GM19025 (cell line): ENCODE results near the gene INTS11.

ENCODE experiments used
- ATAC-seq: cut with Tn5 transposase; IDR thresholded peaks from one replicate; pipeline ENCODE4 v1.9.1; 2021; ENCODE audit warnings: mild to moderate bottlenecking, low read depth, moderate library complexity; ENCODE audit not compliant: unreplicated experiment

The INTS11 gene

GRCh38 chr1:1358433-1359271, 34.2 kb upstream of the INTS11 start, which contains the start of gene MXRA8:
Gene MXRA8 (minus strand): TSS chr1:1358555. CDS start chr1:1358504, 51 bp downstream.
- ATAC-seq, result no peak

- ATAC-seq, result no peak
Measured at GRCh38 chr1:1357871-1358432, 33.5 kb upstream of the INTS11 start.

- ATAC-seq, result no peak
Measured at GRCh38 chr1:1356796-1357401, 32.4 kb upstream of the INTS11 start.

GRCh38 chr1:1356166-1356795, 31.8 kb upstream of the INTS11 start:
- ATAC-seq, result no peak

GRCh38 chr1:1355416-1355815, 31.0 kb upstream of the INTS11 start:
- no peak for ATAC-seq

- ATAC-seq, result no peak
Measured at GRCh38 chr1:1354271-1355247, 30.1 kb upstream of the INTS11 start.

GRCh38 chr1:1353389-1354151, 29.1 kb upstream of the INTS11 start:
- no peak for ATAC-seq

- ATAC-seq, result no peak
Measured at GRCh38 chr1:1352786-1353388, 28.4 kb upstream of the INTS11 start.

- ATAC-seq, result no peak
Measured at GRCh38 chr1:1351511-1352427, 27.3 kb upstream of the INTS11 start.

- peak; percentile 65 for ATAC-seq
Measured at GRCh38 chr1:1349256-1350012, 25.0 kb upstream of the INTS11 start, which contains the start of gene DVL1. Gene DVL1 (minus strand): TSS chr1:1349418. CDS start chr1:1349065, 353 bp downstream.

- peak; percentile 21 for ATAC-seq
Measured at GRCh38 chr1:1348420-1349255, 24.2 kb upstream of the INTS11 start.

- ATAC-seq, result no peak
Measured at GRCh38 chr1:1347663-1348419, 23.4 kb upstream of the INTS11 start.

GRCh38 chr1:1347026-1347595, 22.7 kb upstream of the INTS11 start:
- ATAC-seq, result no peak

GRCh38 chr1:1346501-1346890, 22.0 kb upstream of the INTS11 start:
- no peak for ATAC-seq

GRCh38 chr1:1345860-1346500, 21.5 kb upstream of the INTS11 start:
- no peak for ATAC-seq
